Lung (tissue), 12 donors: ENCODE measurements around the gene SYT13. TPM values are rescaled to one million over a fixed set of nuclear protein-coding genes. Genes with fewer than 3 reads are reported as not detected.

ENCODE experiments used
- ATAC-seq: fragments of 200-7000 bp; cut with Tn5 transposase; one replicate; pipeline ENCODE4 v1.9.1; 2020; ENCODE audit warnings: moderate number of reproducible peaks; ENCODE audit not compliant: insufficient read depth, low FRiP score
- DNase-seq, 3 donors: peaks; one replicate each; pipeline ENCODE4 v3.0.0-alpha.2; 2013 to 2017
- H3K27ac ChIP-seq, 2 donors: one replicate each; pipeline ENCODE4 v1.5.1; 2013; ENCODE audit warnings: mild to moderate bottlenecking in 2 of 2, moderate library complexity in 2 of 2, control low read depth in 1 of 2, inconsistent platforms in 1 of 2, low read depth in 1 of 2, low read length in 1 of 2
- H3K27me3 ChIP-seq, 3 donors: one replicate each; pipeline ENCODE4 v1.5.1; 2013; ENCODE audit warnings: low read length in 2 of 3; ENCODE audit not compliant: control insufficient read depth in 3 of 3, insufficient read depth in 3 of 3
- H3K36me3 ChIP-seq, 4 donors: one replicate each; pipeline ENCODE4 v1.5.1; 2013; ENCODE audit warnings: low read length in 4 of 4, mild to moderate bottlenecking in 1 of 4, moderate library complexity in 1 of 4; ENCODE audit not compliant: control insufficient read depth in 4 of 4, insufficient read depth in 4 of 4
- H3K4me1 ChIP-seq, 5 donors: one replicate each; pipeline ENCODE4 v1.5.1; 2013; ENCODE audit warnings: low read length in 5 of 5, mild to moderate bottlenecking in 2 of 5, moderate library complexity in 1 of 5; ENCODE audit not compliant: control insufficient read depth in 5 of 5, insufficient read depth in 5 of 5
- H3K4me3 ChIP-seq: one replicate; pipeline ENCODE4 v1.5.1; 2013; ENCODE audit warnings: mild to moderate bottlenecking, control low read depth, moderate library complexity
- H3K9ac ChIP-seq, 2 donors: one replicate each; pipeline ENCODE4 v1.5.1; 2013; ENCODE audit warnings: low read length in 2 of 2, control low read depth in 1 of 2; ENCODE audit not compliant: insufficient read depth in 1 of 2
- H3K9me3 ChIP-seq, 4 donors: one replicate each; pipeline ENCODE4 v1.5.1; 2013; ENCODE audit warnings: low read length in 3 of 4, mild to moderate bottlenecking in 1 of 4, moderate library complexity in 1 of 4; ENCODE audit not compliant: control insufficient read depth in 4 of 4, insufficient read depth in 3 of 4
- WGBS, 2 donors: extraction: QIAGEN DNeasy Blood & Tissue Kit; methylation state at CpG; one replicate each; pipeline ENCODE4 v1.1.7; 2013; 5-methylcytosine and 5-hydroxymethylcytosine counted together
- polyA plus RNA-seq, 2 donors: library from polyadenylated mRNA; stranded (reverse); fragments of 200-250 nt; gene quantifications; one replicate each; pipeline ENCODE4 v1.2.1, GENCODE V29; 2013
- total RNA-seq, 2 donors: library from RNA; depleted of rRNA in 1 of 2; stranded (reverse); fragments of >200 nt in 1 of 2; gene quantifications; one replicate each; pipeline ENCODE4 v1.2.1, GENCODE V29; 2014 to 2021
- TF ChIP-seq, protein P1 (sequence below): IDR thresholded peaks from 2 replicates; pipeline ENCODE4 v1.5.1; 2012; ENCODE audit warnings: mild to moderate bottlenecking; ENCODE audit errors: control extremely low read depth, extremely low read depth
- donor health status: control.
- donor health status: control.
- donor health status: Bipolar disorder and iron deficiency.
- donor health status: healthy.
- donor health status: DM: yes; HTN: yes; CAD: no.

SYT13 gene
- total and polyA plus RNA-seq, 4 donors: 0.06 to 6.2 (median 0.16) TPM

DNA sequence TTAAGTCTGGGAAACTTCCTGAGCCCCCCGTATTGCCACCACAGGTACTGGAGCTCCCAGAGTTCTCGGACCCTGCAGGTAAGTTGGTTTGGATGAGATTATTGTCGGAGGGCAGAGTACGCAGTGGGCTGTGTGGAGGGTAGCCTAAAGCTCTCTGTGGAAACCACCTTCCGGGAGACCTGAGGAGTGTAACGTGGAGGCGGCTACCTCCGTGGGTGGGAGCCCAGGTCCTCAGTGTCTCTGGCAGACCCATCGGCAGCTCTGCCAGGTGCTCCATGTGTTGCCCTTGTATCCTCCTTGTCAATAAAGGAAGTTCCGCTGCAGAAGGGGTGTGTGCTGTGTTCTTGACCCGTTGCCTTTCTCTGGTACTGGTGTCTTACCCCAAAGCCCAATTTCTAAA lies 61.4 kb downstream of the SYT13 start:
- peaks cover 9 to 49% (median 40%) of the 10 kb centered on the region in 4 donors for H3K36me3 ChIP-seq
- H3K27ac ChIP-seq: no peak overlapping the region
- 96 to 98% methylated on average over 11 of the region's 11 CpGs for WGBS, 2 donors
- no peak overlapping the region for H3K4me3 ChIP-seq
- H3K27me3 ChIP-seq: no peaks in the 10 kb centered on the region
- DNase-seq (no peak), ATAC-seq (no peak)
- no peaks in the 10 kb centered on the region for H3K4me1 ChIP-seq
- peaks cover 0 to 3% (median 0%) of the 10 kb centered on the region in 4 donors for H3K9me3 ChIP-seq
- TF ChIP-seq, protein P1, sequence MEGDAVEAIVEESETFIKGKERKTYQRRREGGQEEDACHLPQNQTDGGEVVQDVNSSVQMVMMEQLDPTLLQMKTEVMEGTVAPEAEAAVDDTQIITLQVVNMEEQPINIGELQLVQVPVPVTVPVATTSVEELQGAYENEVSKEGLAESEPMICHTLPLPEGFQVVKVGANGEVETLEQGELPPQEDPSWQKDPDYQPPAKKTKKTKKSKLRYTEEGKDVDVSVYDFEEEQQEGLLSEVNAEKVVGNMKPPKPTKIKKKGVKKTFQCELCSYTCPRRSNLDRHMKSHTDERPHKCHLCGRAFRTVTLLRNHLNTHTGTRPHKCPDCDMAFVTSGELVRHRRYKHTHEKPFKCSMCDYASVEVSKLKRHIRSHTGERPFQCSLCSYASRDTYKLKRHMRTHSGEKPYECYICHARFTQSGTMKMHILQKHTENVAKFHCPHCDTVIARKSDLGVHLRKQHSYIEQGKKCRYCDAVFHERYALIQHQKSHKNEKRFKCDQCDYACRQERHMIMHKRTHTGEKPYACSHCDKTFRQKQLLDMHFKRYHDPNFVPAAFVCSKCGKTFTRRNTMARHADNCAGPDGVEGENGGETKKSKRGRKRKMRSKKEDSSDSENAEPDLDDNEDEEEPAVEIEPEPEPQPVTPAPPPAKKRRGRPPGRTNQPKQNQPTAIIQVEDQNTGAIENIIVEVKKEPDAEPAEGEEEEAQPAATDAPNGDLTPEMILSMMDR: no peak
- no peak overlapping the region for H3K9ac ChIP-seq

DNA sequence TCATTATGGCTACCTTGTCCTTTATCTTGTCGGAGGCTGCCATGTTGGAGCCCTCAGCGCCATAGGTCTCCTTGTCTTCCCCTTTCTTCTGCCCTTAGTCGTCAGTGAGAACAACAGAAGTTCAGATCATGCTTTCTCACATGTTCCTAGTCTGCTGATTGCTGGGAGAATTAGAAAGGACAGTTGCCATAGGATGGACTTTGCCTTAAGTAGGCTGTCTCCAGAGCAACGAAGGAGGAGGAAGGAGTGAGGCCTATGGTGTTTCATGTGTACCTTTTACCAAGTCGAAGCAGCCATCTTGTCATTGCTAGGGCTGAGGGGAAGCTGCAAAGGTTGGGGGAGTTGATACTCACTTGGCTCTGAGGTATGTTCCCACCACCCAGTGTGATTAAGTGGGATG lies 62.6 kb downstream of the SYT13 start:
- TF ChIP-seq, protein P1: no peak
- Histone ChIP-seq H3K9ac (no peak overlapping the region), H3K4me1 (no peaks in the 10 kb centered on the region), H3K4me3 (no peak overlapping the region), H3K27ac (no peak overlapping the region), H3K27me3 (no peaks in the 10 kb centered on the region), H3K9me3 (peaks cover 0 to 3% (median 0%) of the 10 kb centered on the region in 4 donors), H3K36me3 (peaks cover 9 to 49% (median 38%) of the 10 kb centered on the region in 4 donors)
- DNase-seq (no peak), ATAC-seq (no peak)
- 94 to 96% methylated on average over 5 of the region's 5 CpGs for WGBS, 2 donors

DNA sequence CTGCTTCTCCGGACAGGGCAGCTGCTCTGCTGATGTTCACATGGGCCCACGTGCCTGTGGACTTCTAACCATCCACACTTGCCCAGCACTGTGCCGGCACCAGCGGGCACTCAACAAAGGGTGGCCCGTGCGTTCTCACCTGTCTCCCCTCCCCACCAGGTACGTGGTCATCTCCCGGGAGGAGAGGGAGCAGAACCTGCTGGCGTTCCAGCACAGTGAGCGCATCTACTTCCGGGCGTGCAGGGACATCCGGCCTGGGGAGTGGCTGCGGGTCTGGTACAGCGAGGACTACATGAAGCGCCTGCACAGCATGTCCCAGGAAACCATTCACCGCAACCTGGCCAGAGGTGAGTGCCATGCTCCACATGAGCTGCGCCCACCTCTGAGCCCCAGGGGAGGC lies 66.7 kb downstream of the SYT13 start:
- H3K9ac ChIP-seq: no peak overlapping the region
- TF ChIP-seq, protein P1: no peak
- H3K27ac ChIP-seq: no peak overlapping the region
- ATAC-seq (no peak), DNase-seq (no peak)
- H3K27me3 ChIP-seq: no peaks in the 10 kb centered on the region
- no peak overlapping the region for H3K4me3 ChIP-seq
- no peaks in the 10 kb centered on the region for H3K9me3 ChIP-seq
- peaks cover 4 to 35% (median 11%) of the 10 kb centered on the region in 4 donors for H3K36me3 ChIP-seq
- 97 to 99% methylated on average over 18 of the region's 18 CpGs for WGBS, 2 donors
- H3K4me1 ChIP-seq: peaks cover 0 to 5% (median 0%) of the 10 kb centered on the region in 5 donors

DNA sequence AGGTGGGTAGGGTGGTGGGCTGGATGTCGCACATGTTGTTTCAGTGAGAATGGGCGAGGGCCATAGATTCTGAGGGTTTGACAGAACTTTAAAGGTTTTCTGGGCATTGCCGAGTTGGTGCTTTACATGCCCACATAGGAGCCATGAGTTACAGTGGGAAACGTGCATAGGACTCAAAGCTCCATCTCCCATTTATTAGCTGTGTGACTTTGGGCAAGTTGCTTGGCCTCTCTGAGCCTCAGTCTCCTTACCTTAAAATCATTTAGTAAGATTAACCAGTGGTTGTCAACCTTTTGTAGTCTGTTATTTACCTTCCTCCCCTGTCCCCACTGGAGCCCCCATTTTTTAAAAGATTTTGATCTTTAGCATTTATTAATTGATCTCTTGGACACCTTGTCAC lies 67.4 kb downstream of the SYT13 start:
- Histone ChIP-seq H3K9me3 (no peaks in the 10 kb centered on the region), H3K36me3 (peaks cover 2 to 31% (median 10%) of the 10 kb centered on the region in 4 donors), H3K4me3 (no peak overlapping the region), H3K4me1 (peaks cover 0 to 5% (median 0%) of the 10 kb centered on the region in 5 donors), H3K9ac (no peak overlapping the region), H3K27ac (no peak overlapping the region), H3K27me3 (no peaks in the 10 kb centered on the region)
- no peak for DNase-seq
- TF ChIP-seq, protein P1: no peak
- WGBS, 2 donors: 97 to 98% methylated on average over 4 of the region's 4 CpGs
- ATAC-seq: no peak
